H1 (cell line): ENCODE measurements around the gene CHD6. TPM values are rescaled to one million over a fixed set of nuclear protein-coding genes. Genes with fewer than 3 reads are reported as not detected.

ENCODE experiments used
- CTCF ChIA-PET: fragments of 300-600 bp; sonication (Branson Sonifier 250); formaldehyde crosslinking; loops from one replicate; lab custom pipeline; 2021; ENCODE audit not compliant: partially characterized antibody; lab: Charles Lee
- POLR2A ChIA-PET: fragments of 300-600 bp; sonication (Branson Sonifier 250); formaldehyde crosslinking; loops from one replicate; lab custom pipeline; 2021; ENCODE audit warnings: inconsistent platforms; ENCODE audit not compliant: partially characterized antibody; lab: Charles Lee
- DNase-seq, 2 experiments: peaks; one replicate each; pipeline versions ENCODE4 v3.0.0 to v3.0.0-alpha.2; 2010 to 2022; ENCODE audit warnings: low spot score in 2 of 2, low read depth in 1 of 2, mixed read lengths in 1 of 2
- FAIRE-seq: peaks from 2 replicates; lab custom pipeline; 2011; peaks lifted over from hg19 to GRCh38; lab: Jason Lieb, UNC
- H2AFZ ChIP-seq: 2 replicates; pipeline ENCODE4 v1.8.1; 2012; ENCODE audit warnings: low read length, inconsistent platforms
- H2AK5ac ChIP-seq: 2 replicates; pipeline ENCODE4 v1.6.1; 2013; ENCODE audit warnings: low read depth, low read length
- H2BK120ac ChIP-seq: replicated peaks from 2 replicates; pipeline ENCODE3; 2013; ENCODE audit warnings: low read depth, low read length, inconsistent platforms
- H2BK12ac ChIP-seq: 2 replicates; pipeline ENCODE4 v1.6.1; 2013; ENCODE audit warnings: low read depth, low read length
- H2BK15ac ChIP-seq: 2 replicates; pipeline ENCODE4 v1.6.1; 2013; ENCODE audit warnings: low read length
- H2BK20ac ChIP-seq: 2 replicates; pipeline ENCODE4 v1.6.1; 2013; ENCODE audit warnings: low read length
- H2BK5ac ChIP-seq: 2 replicates; pipeline ENCODE4 v1.6.1; 2013; ENCODE audit warnings: low read depth, low read length
- H3K14ac ChIP-seq: 2 replicates; pipeline ENCODE4 v1.6.1; 2013; ENCODE audit warnings: inconsistent platforms; ENCODE audit not compliant: insufficient read length
- H3K18ac ChIP-seq: 2 replicates; pipeline ENCODE4 v1.6.1; 2013; ENCODE audit warnings: low read length; ENCODE audit errors: extremely low read depth
- H3K23ac ChIP-seq: 2 replicates; pipeline ENCODE4 v1.6.1; 2013; ENCODE audit warnings: inconsistent platforms; ENCODE audit not compliant: insufficient read length
- H3K23me2 ChIP-seq: 2 replicates; pipeline ENCODE4 v1.6.1; 2013; ENCODE audit warnings: low read depth, low read length
- H3K27ac ChIP-seq: 2 replicates; pipeline ENCODE4 v1.6.1; 2011; ENCODE audit warnings: low read depth, low read length, inconsistent platforms
- H3K27me3 ChIP-seq, 4 experiments: replicated peaks in 1 of 4; 1 replicate in 1 of 4; 2 replicates in 3 of 4; pipeline versions ENCODE4 v1.6.1 to v1.8.1; 2011 to 2013; ENCODE audit warnings: low read length in 3 of 4, mild to moderate bottlenecking in 3 of 4, inconsistent platforms in 2 of 4, mixed read lengths in 2 of 4, moderate library complexity in 1 of 4; ENCODE audit not compliant: control insufficient read depth in 3 of 4, insufficient read depth in 3 of 4; ENCODE audit errors: extremely low read depth in 1 of 4
- H3K36me3 ChIP-seq, 4 experiments: 2 replicates each; pipeline versions ENCODE4 v1.6.1 to v1.8.1; 2011 to 2013; ENCODE audit warnings: mild to moderate bottlenecking in 4 of 4, low read length in 3 of 4, moderate library complexity in 2 of 4, control low read depth in 1 of 4, inconsistent platforms in 1 of 4; ENCODE audit not compliant: insufficient read depth in 4 of 4, control insufficient read depth in 2 of 4
- H3K4ac ChIP-seq: replicated peaks from 2 replicates; pipeline ENCODE3; 2013; ENCODE audit warnings: low read length, low read depth, mixed read lengths, inconsistent platforms; ENCODE audit not compliant: insufficient read length
- H3K4me1 ChIP-seq, 4 experiments: replicated peaks in 1 of 4; 1 replicate in 1 of 4; 2 replicates in 3 of 4; pipeline versions ENCODE4 v1.6.1 to v1.8.1; 2011 to 2013; ENCODE audit warnings: low read length in 3 of 4, inconsistent platforms in 2 of 4, mixed read lengths in 1 of 4; ENCODE audit not compliant: insufficient read depth in 4 of 4, control insufficient read depth in 3 of 4
- H3K4me2 ChIP-seq, 2 experiments: 2 replicates each; pipeline versions ENCODE4 v1.6.1 to v1.8.1; 2011 to 2013; ENCODE audit warnings: low read depth in 2 of 2, low read length in 2 of 2, control low read depth in 1 of 2, inconsistent platforms in 1 of 2, mild to moderate bottlenecking in 1 of 2; ENCODE audit not compliant: insufficient read depth in 1 of 2
- H3K4me3 ChIP-seq, 4 experiments: fragments of 200-600, 300-600 bp in 1 of 4; sonication (generic), shearing (Covaris generic), sonication (Bioruptor Twin) in 1 of 4; 2 replicates each; pipeline versions ENCODE4 v1.5.1 to v1.8.1; 2011 to 2016; ENCODE audit warnings: low read length in 4 of 4, low read depth in 3 of 4, control low read depth in 2 of 4, inconsistent platforms in 2 of 4, mild to moderate bottlenecking in 2 of 4, mixed read lengths in 1 of 4, moderate library complexity in 1 of 4; ENCODE audit not compliant: insufficient read depth in 2 of 4; ENCODE audit errors: extremely low read depth in 1 of 4
- H3K56ac ChIP-seq: replicated peaks from 2 replicates; pipeline ENCODE3; 2013; ENCODE audit warnings: low read depth, mild to moderate bottlenecking, mixed read lengths, low read length, inconsistent platforms; ENCODE audit not compliant: insufficient read length
- H3K79me1 ChIP-seq: 2 replicates; pipeline ENCODE4 v1.6.1; 2013; ENCODE audit warnings: low read depth, low read length, control low read depth
- H3K79me2 ChIP-seq, 2 experiments: 2 replicates each; pipeline versions ENCODE4 v1.6.1 to v1.8.1; 2012 to 2013; ENCODE audit warnings: low read length in 2 of 2, mild to moderate bottlenecking in 2 of 2, inconsistent platforms in 1 of 2; ENCODE audit not compliant: insufficient read depth in 2 of 2, control insufficient read depth in 1 of 2
- H3K9ac ChIP-seq, 4 experiments: replicated peaks in 1 of 4; 1 replicate in 1 of 4; 2 replicates in 3 of 4; pipeline versions ENCODE4 v1.6.1 to v1.8.1; 2011 to 2013; ENCODE audit warnings: low read depth in 3 of 4, low read length in 3 of 4, control low read depth in 2 of 4, mild to moderate bottlenecking in 2 of 4, moderate library complexity in 2 of 4, inconsistent platforms in 1 of 4; ENCODE audit errors: extremely low read depth in 1 of 4
- H3K9me3 ChIP-seq, 2 experiments: 2 replicates each; pipeline versions ENCODE4 v1.6.1 to v1.8.1; 2012 to 2013; ENCODE audit warnings: mild to moderate bottlenecking in 2 of 2, moderate library complexity in 2 of 2, control low read depth in 1 of 2, inconsistent platforms in 1 of 2, low read depth in 1 of 2, low read length in 1 of 2, mixed read lengths in 1 of 2; ENCODE audit not compliant: insufficient read depth in 2 of 2
- H4K20me1 ChIP-seq, 2 experiments: replicated peaks in 1 of 2; 2 replicates each; pipeline versions ENCODE3 to v1.8.1; 2011 to 2013; ENCODE audit warnings: inconsistent platforms in 2 of 2, low read length in 2 of 2, mild to moderate bottlenecking in 1 of 2; ENCODE audit not compliant: insufficient read depth in 2 of 2, control insufficient read depth in 1 of 2
- H4K5ac ChIP-seq: 2 replicates; pipeline ENCODE4 v1.6.1; 2013; ENCODE audit warnings: low read length, low read depth, mixed read lengths, inconsistent platforms; ENCODE audit not compliant: insufficient read length
- H4K8ac ChIP-seq: 2 replicates; pipeline ENCODE4 v1.8.0; 2013; ENCODE audit warnings: mild to moderate bottlenecking, moderate library complexity, low read length, inconsistent platforms; ENCODE audit not compliant: insufficient read depth; ENCODE audit errors: extremely low read depth
- H4K91ac ChIP-seq: replicated peaks from 2 replicates; pipeline ENCODE3; 2013; ENCODE audit warnings: low read length, mixed read lengths, inconsistent platforms; ENCODE audit not compliant: insufficient read length
- BACH1 ChIP-seq: IDR thresholded peaks from 2 replicates; pipeline ENCODE4 v1.6.1; 2012; ENCODE audit warnings: low read length, improper control_type of control experiment
- CBX5 ChIP-seq: fragments of 300-800, 300-1000 bp; sonication (generic); IDR thresholded peaks from 2 replicates; pipeline ENCODE4 v1.7.1; 2016; ENCODE audit warnings: antibody characterized with exemption, low read length, low read depth
- CTCF ChIP-seq, 3 experiments: IDR thresholded peaks; 1 replicate in 2 of 3; 2 replicates in 1 of 3; pipeline versions ENCODE4 v1.5.1 to v1.6.1; 2011; ENCODE audit warnings: low read length in 3 of 3, mild to moderate bottlenecking in 3 of 3, inconsistent platforms in 2 of 3, low read depth in 1 of 3, moderate library complexity in 1 of 3; ENCODE audit not compliant: insufficient read depth in 1 of 3; ENCODE audit errors: control extremely low read depth in 1 of 3
- EP300 ChIP-seq, 2 experiments: IDR thresholded peaks; 1 replicate in 1 of 2; 2 replicates in 1 of 2; pipeline ENCODE4 v1.6.1; 2011 to 2012; ENCODE audit warnings: low read depth in 2 of 2, low read length in 2 of 2, mild to moderate bottlenecking in 2 of 2, borderline replicate concordance in 1 of 2, inconsistent platforms in 1 of 2, moderate library complexity in 1 of 2
- GABPA ChIP-seq: IDR thresholded peaks from 2 replicates; pipeline ENCODE4 v1.6.1; 2011; ENCODE audit warnings: mild to moderate bottlenecking, low read length, moderate library complexity, borderline replicate concordance; ENCODE audit not compliant: insufficient read depth
- MAFK ChIP-seq: IDR thresholded peaks from 2 replicates; pipeline ENCODE4 v1.6.1; 2012; ENCODE audit warnings: low read depth, mild to moderate bottlenecking, improper control_type of control experiment, low read length
- POLR2A ChIP-seq, 2 experiments: IDR thresholded peaks; 1 replicate in 1 of 2; 2 replicates in 1 of 2; pipeline ENCODE4 v1.6.1; 2011; ENCODE audit warnings: low read depth in 2 of 2, low read length in 2 of 2, mild to moderate bottlenecking in 2 of 2; ENCODE audit errors: control extremely low read depth in 1 of 2
- POU5F1 ChIP-seq: IDR thresholded peaks from 2 replicates; pipeline ENCODE4 v1.6.1; 2011; ENCODE audit warnings: low read depth, mild to moderate bottlenecking, low read length, moderate library complexity
- SAP30 ChIP-seq: fragments of 300-600 bp; sonication (generic); IDR thresholded peaks from 2 replicates; pipeline ENCODE4 v1.7.1; 2012; ENCODE audit warnings: low read length, moderate library complexity, mild to moderate bottlenecking, inconsistent platforms; ENCODE audit not compliant: insufficient read depth, insufficient replicate concordance
- WGBS, 2 experiments: shearing (Covaris generic) in 1 of 2; methylation state at CpG; one replicate each; pipeline versions ENCODE4 v1.1.6 to v1.1.7; 2013 to 2015; ENCODE audit warnings: low lambda C conversion rate in 2 of 2, mixed read lengths in 2 of 2, inconsistent platforms in 1 of 2, low coverage in 1 of 2, missing lambda C conversion rate in 1 of 2; ENCODE audit not compliant: insufficient replicate concordance in 2 of 2, insufficient coverage in 1 of 2, insufficient read length in 1 of 2; ENCODE audit errors: extremely low coverage in 1 of 2, missing lambda C conversion rate in 1 of 2; 5-methylcytosine and 5-hydroxymethylcytosine counted together
- polyA plus RNA-seq, 7 experiments: library from polyadenylated mRNA; depleted of rRNA in 3 of 7; stranded (reverse) in 5 of 7; unstranded in 2 of 7; fragments of >200 nt in 5 of 7; fragments of 200-250 nt in 2 of 7; gene quantifications; 1 replicate in 5 of 7; 2 replicates in 1 of 7; 4 replicates in 1 of 7; pipeline versions ENCODE4 v1.2.1 to v1.2.3, GENCODE V29; 2011 to 2013; ENCODE audit warnings: missing spikeins in 2 of 7, mixed read lengths in 2 of 7
- total RNA-seq: library from RNA; stranded (reverse); fragmentation: NEBNext Ultra II Directional; extraction: Animal tissue kit (Norgen Biotek cat#: 25700); gene quantifications from 2 replicates; pipeline ENCODE4 v1.2.1, GENCODE V29; 2021

CHD6 gene
- total and polyA plus RNA-seq, 2 of the 8 experiments (the other 6 are each of a cell fraction or from before 2014, with no cell fraction given) = 11.1 to 62.9 TPM

GRCh38 chr20:41467690-41468089, 150.5 kb downstream of the CHD6 start:
- Histone ChIP-seq H4K20me1 (no peaks in the 10 kb centered on the region), H3K79me1 (no peaks in the 10 kb centered on the region), H2AK5ac (no peak overlapping the region), H3K14ac (no peak overlapping the region), H3K18ac (no peak overlapping the region), H2BK5ac (no peak overlapping the region), H2BK15ac (no peak overlapping the region), H4K8ac (no peak overlapping the region), H2BK120ac (no peak overlapping the region), H3K23me2 (no peaks in the 10 kb centered on the region; the same call in 1 of the 2 replicates), H3K4ac (no peak overlapping the region), H2BK20ac (no peak overlapping the region), H2AFZ (no peak overlapping the region), H3K4me2 (no peak overlapping the region), H3K9ac (no peak overlapping the region), H3K56ac (no peak overlapping the region), H3K4me1 (no peaks in the 10 kb centered on the region), H3K23ac (no peak overlapping the region), H3K79me2 (no peaks in the 10 kb centered on the region), H3K36me3 (peaks cover 3 to 32% (median 12%) of the 10 kb centered on the region in 4 experiments; a peak in 6 of 8 replicates), H2BK12ac (no peak overlapping the region), H4K5ac (no peak overlapping the region), H4K91ac (no peak overlapping the region), H3K9me3 (no peaks in the 10 kb centered on the region), H3K27ac (no peak overlapping the region), H3K27me3 (no peaks in the 10 kb centered on the region), H3K4me3 (no peak overlapping the region)
- POLR2A ChIA-PET = no interaction called here
- DNase-seq (no peak), FAIRE-seq (no peak)
- TF ChIP-seq POLR2A (IDR thresholded peaks at IDR 0.05; ENCODE audit: control extremely low read depth in 1 of 2, low read depth in 2 of 2, low read length in 2 of 2) (no peak), SAP30 (no peak), MAFK (no peak), CTCF (IDR thresholded peaks at IDR 0.05; ENCODE audit: control extremely low read depth in 1 of 3, insufficient read depth in 1 of 3, low read depth in 1 of 3, low read length in 3 of 3) (no peak), POU5F1 (no peak), EP300 (IDR thresholded peaks at IDR 0.05; ENCODE audit: borderline replicate concordance in 1 of 2, low read depth in 2 of 2, low read length in 2 of 2) (no peak), GABPA (no peak), CBX5 (no peak), BACH1 (no peak)
- CTCF ChIA-PET = no interaction called here
- WGBS, 2 experiments = 81% methylated on average over 5 of the region's 5 CpGs; no CpG with 5 or more reads in 1 of the 2 experiments
